Endodermal cell (in vitro differentiated cells): Measurements from ENCODE around the gene SULT2A1. TPM values are rescaled to one million over a fixed set of nuclear protein-coding genes. Genes with fewer than 3 reads are reported as not detected.

Source experiments
- DNase-seq: peaks from one replicate; pipeline ENCODE4 v3.0.0-alpha.2; 2017
- H3K27ac ChIP-seq: 2 replicates; pipeline ENCODE4 v1.5.1; 2013; ENCODE audit warnings: mild to moderate bottlenecking, low read depth, low read length, moderate library complexity
- H3K27me3 ChIP-seq: 2 replicates; pipeline ENCODE4 v1.6.1; 2013; ENCODE audit warnings: mild to moderate bottlenecking, low read length, moderate library complexity; ENCODE audit not compliant: insufficient read depth, control insufficient read depth, poor library complexity, severe bottlenecking
- H3K36me3 ChIP-seq: 2 replicates; pipeline ENCODE4 v1.7.0; 2013; ENCODE audit warnings: mild to moderate bottlenecking, low read length, moderate library complexity; ENCODE audit not compliant: control insufficient read depth, insufficient read depth
- H3K4me1 ChIP-seq: one replicate; pipeline ENCODE4 v1.7.0; 2013; ENCODE audit warnings: low read length; ENCODE audit not compliant: control insufficient read depth, insufficient read depth
- H3K4me3 ChIP-seq: 2 replicates; pipeline ENCODE4 v1.5.1; 2013; ENCODE audit warnings: mild to moderate bottlenecking, low read length, moderate library complexity
- H3K9ac ChIP-seq: 2 replicates; pipeline ENCODE4 v1.6.1; 2013; ENCODE audit warnings: mild to moderate bottlenecking, low read length, moderate library complexity; ENCODE audit not compliant: poor library complexity, severe bottlenecking; ENCODE audit errors: extremely low read depth
- H3K9me3 ChIP-seq: 2 replicates; pipeline ENCODE4 v1.6.1; 2013; ENCODE audit warnings: mild to moderate bottlenecking, low read length, moderate library complexity; ENCODE audit not compliant: control insufficient read depth
- H3K27ac Mint-ChIP-seq: 2 replicates; pipeline ENCODE4 v1.8.0; 2020; ENCODE audit warnings: mixed read lengths
- H3K27me3 Mint-ChIP-seq: 2 replicates; pipeline ENCODE4 v1.8.0; 2021; ENCODE audit warnings: mild to moderate bottlenecking, mixed read lengths; ENCODE audit not compliant: insufficient read depth
- H3K36me3 Mint-ChIP-seq: 2 replicates; pipeline ENCODE4 v1.8.0; 2020; ENCODE audit warnings: low read depth, mixed read lengths
- H3K4me1 Mint-ChIP-seq: 2 replicates; pipeline ENCODE4 v1.8.0; 2020; ENCODE audit warnings: mixed read lengths
- H3K4me3 Mint-ChIP-seq: 2 replicates; pipeline ENCODE4 v1.8.0; 2020; ENCODE audit warnings: mild to moderate bottlenecking, moderate library complexity, mixed read lengths
- H3K9me3 Mint-ChIP-seq: 2 replicates; pipeline ENCODE4 v1.8.0; 2020; ENCODE audit warnings: mild to moderate bottlenecking, mixed read lengths
- CTCF ChIP-seq: fragments of 200-600 bp; sonication (generic); conservative IDR thresholded peaks from 2 replicates; pipeline ENCODE4 v1.5.0; 2021; ENCODE audit warnings: antibody characterized with exemption, mild to moderate bottlenecking
- WGBS, 2 experiments: methylation state at CpG; one replicate each; pipeline versions ENCODE4 v1.1.5 to v1.1.7; 2013; ENCODE audit warnings: missing lambda C conversion rate in 2 of 2, mixed read lengths in 1 of 2; ENCODE audit not compliant: insufficient coverage in 1 of 2, insufficient read length in 1 of 2; 5-methylcytosine and 5-hydroxymethylcytosine counted together
- total RNA-seq, 2 donors: library from RNA; stranded (reverse); fragmentation: NEBNext Ultra II Directional in 1 of 2; extraction: Animal tissue kit (Norgen Biotek cat#: 25700) in 1 of 2; gene quantifications; 2 replicates in 1 of 2; 3 replicates in 1 of 2; pipeline ENCODE4 v1.2.1, GENCODE V29; 2021

Gene SULT2A1
- total RNA-seq, 2 donors from 2014 or later: 0.18 TPM; not detected in 1

GRCh38 chr19:47826800-47827199 is 59.3 kb downstream of the SULT2A1 start:
- 92 to 99% methylated on average over 6 of the region's 6 CpGs for WGBS, 2 experiments
- H3K4me1 ChIP-seq: peaks cover 1% of the 10 kb centered on the region
- no peaks in the 10 kb centered on the region for H3K36me3 ChIP-seq
- DNase-seq: no peak
- Mint-ChIP-seq H3K4me1 (peaks cover 26% of the 10 kb centered on the region), H3K27ac (no peak overlapping the region), H3K9me3 (no peaks in the 10 kb centered on the region), H3K36me3 (no peaks in the 10 kb centered on the region), H3K4me3 (no peak overlapping the region), H3K27me3 (no peaks in the 10 kb centered on the region)
- H3K9me3 ChIP-seq: no peaks in the 10 kb centered on the region
- TF ChIP-seq CTCF: no peak
- no peak overlapping the region for H3K27ac ChIP-seq
- no peak overlapping the region for H3K9ac ChIP-seq
- no peaks in the 10 kb centered on the region for H3K27me3 ChIP-seq
- no peak overlapping the region for H3K4me3 ChIP-seq

- TF ChIP-seq CTCF: peak; percentile 65
- Histone ChIP-seq H3K27me3 (no peaks in the 10 kb centered on the region), H3K4me1 (peaks cover 12% of the 10 kb centered on the region), H3K9ac (no peak overlapping the region), H3K27ac (no peak overlapping the region), H3K36me3 (no peaks in the 10 kb centered on the region), H3K4me3 (no peak overlapping the region), H3K9me3 (no peaks in the 10 kb centered on the region)
- no peaks in the 10 kb centered on the region for H3K36me3 Mint-ChIP-seq
- peak overlapping the region; percentile 35 for H3K27ac Mint-ChIP-seq
- no peak overlapping the region for H3K4me3 Mint-ChIP-seq
- no peaks in the 10 kb centered on the region for H3K9me3 Mint-ChIP-seq
- H3K4me1 Mint-ChIP-seq: peaks cover 47% of the 10 kb centered on the region
- peak; percentile 60 for DNase-seq
- H3K27me3 Mint-ChIP-seq: no peaks in the 10 kb centered on the region
- WGBS, 2 experiments: 88 to 100% methylated on average over 4 to 6 of the region's 6 CpGs
Observed at GRCh38 chr19:47824396-47824795, 61.7 kb downstream of the SULT2A1 start.

GRCh38 chr19:47821460-47822020 is 64.6 kb downstream of the SULT2A1 start, which contains the start of gene CRX:
TSS of gene CRX (plus strand) at chr19:47821937. CDS start at chr19:47834444, 12,507 bp downstream.
- Mint-ChIP-seq H3K36me3 (no peaks in the 10 kb centered on the region), H3K27me3 (no peaks in the 10 kb centered on the region), H3K9me3 (no peaks in the 10 kb centered on the region), H3K4me1 (peaks cover 41% of the 10 kb centered on the region), H3K4me3 (peak within 1 kb of the TSS; percentile 39), H3K27ac (peak within 1 kb of the TSS; percentile 96)
- DNase-seq: no peak
- no peak within 1 kb of the TSS for H3K27ac ChIP-seq
- H3K4me1 ChIP-seq: peaks cover 12% of the 10 kb centered on the region
- WGBS, 2 experiments: 59 to 66% methylated on average over 8 to 13 of the region's 15 CpGs
- H3K27me3 ChIP-seq: no peaks in the 10 kb centered on the region
- no peak for TF ChIP-seq CTCF
- no peaks in the 10 kb centered on the region for H3K9me3 ChIP-seq
- H3K4me3 ChIP-seq: peak within 1 kb of the TSS; percentile 12
- no peaks in the 10 kb centered on the region for H3K36me3 ChIP-seq
- no peak within 1 kb of the TSS for H3K9ac ChIP-seq

Other genes starting within 250 kb of the SULT2A1 start
- gene EHD2, start 172.9 kb downstream of the SULT2A1 start, total RNA-seq: 1 to 10 TPM; 5.5 to 8.4 TPM
- gene NOP53, start 140.8 kb downstream of the SULT2A1 start, total RNA-seq: 100 to 1,000 TPM; 190 to 258 TPM
- 100 to 1,000 TPM; 404 to 410 TPM for gene SELENOW, start 107.6 kb downstream of the SULT2A1 start, total RNA-seq
- gene TPRX1, start 81.8 kb downstream of the SULT2A1 start, total RNA-seq: not detected
- under 1 TPM; 0.44 to 0.66 TPM for gene CRX, start 64.4 kb downstream of the SULT2A1 start, total RNA-seq
- not detected for gene TPRX2, start 27.1 kb downstream of the SULT2A1 start, total RNA-seq
- gene BSPH1, start 105.9 kb upstream of the SULT2A1 start, total RNA-seq: not detected
- gene ELSPBP1, start 108.3 kb upstream of the SULT2A1 start, total RNA-seq: not detected
- not detected for gene CABP5, start 157.8 kb upstream of the SULT2A1 start, total RNA-seq
- gene PLA2G4C, start 224.5 kb upstream of the SULT2A1 start, total RNA-seq: 1 to 10 TPM; 1.3 to 1.4 TPM